Endothelial cell of umbilical vein (primary cell): Measurements from ENCODE around the gene P4HB.

Experiments
- EZH2 ChIP-seq: IDR thresholded peaks from 2 replicates; pipeline ENCODE4 v1.6.1; 2012; ENCODE audit warnings: borderline replicate concordance, low read depth, mild to moderate bottlenecking, moderate library complexity, low read length, inconsistent platforms; ENCODE audit not compliant: severe bottlenecking
- FOS ChIP-seq: IDR thresholded peaks from 2 replicates; pipeline ENCODE4 v1.6.1; 2011; ENCODE audit warnings: mild to moderate bottlenecking, low read length, moderate library complexity, borderline replicate concordance; ENCODE audit not compliant: insufficient read depth
- JUN ChIP-seq: IDR thresholded peaks from 2 replicates; pipeline ENCODE4 v1.6.1; 2011; ENCODE audit warnings: borderline replicate concordance, low read depth; ENCODE audit not compliant: insufficient read length, insufficient read depth
- MAX ChIP-seq: IDR thresholded peaks from 2 replicates; pipeline ENCODE4 v1.6.1; 2011; ENCODE audit not compliant: insufficient read depth, insufficient read length
- MYC ChIP-seq: IDR thresholded peaks from one replicate; pipeline ENCODE4 v1.6.1; 2011; ENCODE audit warnings: mild to moderate bottlenecking, low read depth, low read length
- POLR2A ChIP-seq: IDR thresholded peaks from 2 replicates; pipeline ENCODE4 v1.6.1; 2012; ENCODE audit warnings: low read depth, mild to moderate bottlenecking, control low read depth, low read length
- POLR2AphosphoS5 ChIP-seq: IDR thresholded peaks from 2 replicates; pipeline ENCODE4 v1.6.1; 2012; ENCODE audit warnings: low read depth, mild to moderate bottlenecking, control low read depth, low read length, moderate library complexity; ENCODE audit not compliant: insufficient read depth
- TF ChIP-seq, protein P1 (sequence below), 2 donors: IDR thresholded peaks; 1 replicate in 1 of 2; 2 replicates in 1 of 2; pipeline ENCODE4 v1.5.1; 2011; ENCODE audit warnings: low read length in 2 of 2, mild to moderate bottlenecking in 2 of 2, moderate library complexity in 2 of 2, control low read depth in 1 of 2, inconsistent platforms in 1 of 2, low read depth in 1 of 2; ENCODE audit not compliant: insufficient read depth in 1 of 2; ENCODE audit errors: extremely low read depth in 1 of 2

DNA sequence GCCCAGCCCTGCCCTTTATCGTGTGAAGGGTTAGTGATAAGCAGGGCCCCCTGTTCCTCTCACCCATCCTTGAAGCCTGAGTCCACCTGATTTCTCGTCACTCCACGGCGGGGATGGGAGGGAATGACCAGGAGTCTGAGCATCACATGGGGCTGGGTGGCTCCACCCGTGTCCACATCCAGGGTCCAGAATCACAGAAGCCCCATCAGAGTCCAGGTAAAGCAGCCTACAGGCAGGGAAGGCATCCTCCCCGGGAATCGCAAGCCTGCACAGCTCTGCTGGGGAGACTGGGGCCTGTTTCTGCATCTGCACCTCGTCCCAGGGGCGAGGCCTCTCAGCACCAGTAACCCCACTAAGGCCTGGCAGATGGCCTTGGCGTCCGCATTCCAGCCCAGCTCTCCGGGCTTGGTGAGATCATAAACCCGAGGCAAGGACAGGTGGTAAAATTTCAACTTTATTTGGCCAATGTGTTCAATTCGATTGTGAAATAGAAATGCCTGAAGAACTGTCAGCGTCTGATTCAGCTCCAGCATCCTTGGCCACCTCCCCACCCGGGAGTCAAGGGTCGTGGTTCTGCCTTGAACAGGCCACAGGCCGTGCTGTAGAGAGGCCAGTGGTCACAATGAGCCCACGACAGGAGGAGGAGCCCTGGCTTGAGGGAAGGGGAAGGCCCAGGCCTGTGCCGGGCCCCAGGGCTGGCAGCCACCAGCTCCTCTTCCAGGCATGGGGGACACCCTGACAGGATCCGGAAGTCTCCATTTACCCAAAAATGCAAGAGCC lies 17.4 kb downstream of the P4HB start:
- TF ChIP-seq, protein P1, sequence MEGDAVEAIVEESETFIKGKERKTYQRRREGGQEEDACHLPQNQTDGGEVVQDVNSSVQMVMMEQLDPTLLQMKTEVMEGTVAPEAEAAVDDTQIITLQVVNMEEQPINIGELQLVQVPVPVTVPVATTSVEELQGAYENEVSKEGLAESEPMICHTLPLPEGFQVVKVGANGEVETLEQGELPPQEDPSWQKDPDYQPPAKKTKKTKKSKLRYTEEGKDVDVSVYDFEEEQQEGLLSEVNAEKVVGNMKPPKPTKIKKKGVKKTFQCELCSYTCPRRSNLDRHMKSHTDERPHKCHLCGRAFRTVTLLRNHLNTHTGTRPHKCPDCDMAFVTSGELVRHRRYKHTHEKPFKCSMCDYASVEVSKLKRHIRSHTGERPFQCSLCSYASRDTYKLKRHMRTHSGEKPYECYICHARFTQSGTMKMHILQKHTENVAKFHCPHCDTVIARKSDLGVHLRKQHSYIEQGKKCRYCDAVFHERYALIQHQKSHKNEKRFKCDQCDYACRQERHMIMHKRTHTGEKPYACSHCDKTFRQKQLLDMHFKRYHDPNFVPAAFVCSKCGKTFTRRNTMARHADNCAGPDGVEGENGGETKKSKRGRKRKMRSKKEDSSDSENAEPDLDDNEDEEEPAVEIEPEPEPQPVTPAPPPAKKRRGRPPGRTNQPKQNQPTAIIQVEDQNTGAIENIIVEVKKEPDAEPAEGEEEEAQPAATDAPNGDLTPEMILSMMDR (IDR thresholded peaks at IDR 0.05; ENCODE audit: extremely low read depth in 1 of 2, insufficient read depth in 1 of 2, low read depth in 1 of 2, low read length in 2 of 2) = no peak
- TF ChIP-seq EZH2 (no peak), POLR2A (no peak), MYC (no peak), FOS (no peak), MAX (no peak), POLR2AphosphoS5 (no peak), JUN (no peak)
